ENCODE results near the gene MARCHF7. TPM values are rescaled to one million over a fixed set of nuclear protein-coding genes. Genes with fewer than 3 reads are reported as not detected.

MARCHF7 gene
- total RNA-seq, 2 donors from 2014 or later, result 70.6 to 79.5 TPM

DNA sequence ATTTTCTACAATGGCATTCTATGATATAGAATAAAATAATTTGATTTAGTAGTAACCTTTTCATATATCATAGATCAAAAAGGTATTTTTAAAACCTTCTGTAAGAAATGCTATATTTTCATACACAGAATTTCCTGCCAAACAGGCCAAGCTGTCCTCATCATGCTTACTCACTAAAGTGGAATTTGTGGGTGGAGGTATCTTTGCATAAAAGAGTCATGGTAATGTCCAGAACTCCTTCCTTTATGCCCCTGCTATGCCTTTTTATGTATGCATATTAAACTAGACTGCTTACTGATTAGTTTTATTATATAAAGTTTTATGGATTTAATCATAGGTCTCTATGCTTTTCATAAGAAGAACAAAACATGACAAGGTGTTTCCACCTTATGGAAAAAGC lies 27.5 kb upstream of the MARCHF7 start:
- DNase-seq (ENCODE audit: low spot score), result no peak
- no peaks in the 10 kb centered on the region for H3K36me3 ChIP-seq
- H3K4me3 ChIP-seq, result no peak overlapping the region
- H3K27ac ChIP-seq, result no peak overlapping the region
- TF ChIP-seq, protein P1, sequence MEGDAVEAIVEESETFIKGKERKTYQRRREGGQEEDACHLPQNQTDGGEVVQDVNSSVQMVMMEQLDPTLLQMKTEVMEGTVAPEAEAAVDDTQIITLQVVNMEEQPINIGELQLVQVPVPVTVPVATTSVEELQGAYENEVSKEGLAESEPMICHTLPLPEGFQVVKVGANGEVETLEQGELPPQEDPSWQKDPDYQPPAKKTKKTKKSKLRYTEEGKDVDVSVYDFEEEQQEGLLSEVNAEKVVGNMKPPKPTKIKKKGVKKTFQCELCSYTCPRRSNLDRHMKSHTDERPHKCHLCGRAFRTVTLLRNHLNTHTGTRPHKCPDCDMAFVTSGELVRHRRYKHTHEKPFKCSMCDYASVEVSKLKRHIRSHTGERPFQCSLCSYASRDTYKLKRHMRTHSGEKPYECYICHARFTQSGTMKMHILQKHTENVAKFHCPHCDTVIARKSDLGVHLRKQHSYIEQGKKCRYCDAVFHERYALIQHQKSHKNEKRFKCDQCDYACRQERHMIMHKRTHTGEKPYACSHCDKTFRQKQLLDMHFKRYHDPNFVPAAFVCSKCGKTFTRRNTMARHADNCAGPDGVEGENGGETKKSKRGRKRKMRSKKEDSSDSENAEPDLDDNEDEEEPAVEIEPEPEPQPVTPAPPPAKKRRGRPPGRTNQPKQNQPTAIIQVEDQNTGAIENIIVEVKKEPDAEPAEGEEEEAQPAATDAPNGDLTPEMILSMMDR (IDR thresholded peaks at IDR 0.05), result no peak
- H3K9me3 ChIP-seq, result no peaks in the 10 kb centered on the region
- H3K4me1 ChIP-seq, result no peaks in the 10 kb centered on the region
- H3K27me3 ChIP-seq, result no peaks in the 10 kb centered on the region

- Histone ChIP-seq H3K4me3 (no peak overlapping the region), H3K27me3 (no peaks in the 10 kb centered on the region), H3K4me1 (no peaks in the 10 kb centered on the region), H3K36me3 (no peaks in the 10 kb centered on the region), H3K27ac (no peak overlapping the region), H3K9me3 (peaks cover 0 to 7% of the 10 kb centered on the region in 2 donors)
- TF ChIP-seq, protein P1 (IDR thresholded peaks at IDR 0.05), result no peak
- DNase-seq (ENCODE audit: low spot score), result no peak
Observed at GRCh38 chr2:159694500-159695040, 17.7 kb upstream of the MARCHF7 start.

DNA sequence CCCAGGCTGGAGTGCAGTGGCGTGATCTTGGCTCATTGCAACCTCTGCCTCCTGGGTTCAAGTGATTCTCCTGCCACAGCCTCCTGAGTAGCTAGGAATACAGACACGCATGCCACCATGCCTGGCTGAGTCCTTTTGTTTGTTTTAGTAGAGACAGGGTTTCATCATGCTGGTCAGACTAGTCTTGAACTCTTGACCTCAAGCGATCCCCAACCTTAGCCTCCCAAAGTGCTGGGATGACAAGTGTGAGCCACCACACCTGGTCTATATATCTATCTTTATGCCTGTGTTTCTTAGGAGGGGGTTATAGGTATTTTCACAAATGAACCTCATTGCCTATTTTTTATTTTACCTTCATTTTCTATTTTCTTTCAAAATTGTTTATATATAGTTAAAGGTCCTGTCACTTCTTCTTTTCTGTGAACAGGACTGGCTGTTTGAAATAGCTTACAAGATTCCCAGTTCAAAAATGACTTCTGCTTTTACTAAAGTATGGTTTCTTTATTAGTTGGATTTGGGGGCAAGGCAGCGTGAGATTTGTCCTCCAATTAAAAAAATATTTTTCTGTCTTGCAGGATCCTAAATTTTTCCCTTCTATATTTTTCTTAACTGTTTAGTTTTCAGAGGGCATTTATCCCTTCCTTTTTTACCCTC lies 16.4 kb upstream of the MARCHF7 start:
- Histone ChIP-seq H3K4me3 (no peak overlapping the region), H3K36me3 (no peaks in the 10 kb centered on the region), H3K27me3 (no peaks in the 10 kb centered on the region), H3K9me3 (peaks cover 0 to 7% of the 10 kb centered on the region in 2 donors), H3K4me1 (no peaks in the 10 kb centered on the region), H3K27ac (no peak overlapping the region)
- TF ChIP-seq, protein P1 (IDR thresholded peaks at IDR 0.05), result no peak
- DNase-seq (ENCODE audit: low spot score), result no peak

DNA sequence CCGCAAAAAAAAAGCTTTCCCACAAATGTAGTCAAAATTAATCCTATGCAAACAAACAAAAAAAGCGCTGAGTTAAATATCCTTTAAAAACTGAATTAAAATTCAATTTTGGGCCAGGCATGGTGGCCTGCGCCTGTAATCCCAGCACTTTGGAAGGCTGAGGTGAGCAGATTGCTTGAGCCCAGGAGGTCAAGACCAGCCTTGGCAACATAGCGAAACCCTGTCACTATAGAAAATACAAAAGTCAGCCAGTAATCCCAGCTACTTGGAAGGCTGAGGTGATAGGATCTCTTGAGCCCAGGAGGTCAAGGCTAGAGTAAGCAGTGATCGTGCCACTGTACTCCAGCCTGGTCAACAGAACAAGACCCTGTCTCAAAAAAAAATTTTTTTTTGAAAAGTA lies 8.8 kb upstream of the MARCHF7 start:
- Histone ChIP-seq H3K4me3 (no peak overlapping the region), H3K27me3 (no peaks in the 10 kb centered on the region), H3K4me1 (no peaks in the 10 kb centered on the region), H3K27ac (no peak overlapping the region), H3K9me3 (no peaks in the 10 kb centered on the region), H3K36me3 (no peaks in the 10 kb centered on the region)
- TF ChIP-seq, protein P1 (IDR thresholded peaks at IDR 0.05), result no peak
- no peak for DNase-seq (ENCODE audit: low spot score)

DNA sequence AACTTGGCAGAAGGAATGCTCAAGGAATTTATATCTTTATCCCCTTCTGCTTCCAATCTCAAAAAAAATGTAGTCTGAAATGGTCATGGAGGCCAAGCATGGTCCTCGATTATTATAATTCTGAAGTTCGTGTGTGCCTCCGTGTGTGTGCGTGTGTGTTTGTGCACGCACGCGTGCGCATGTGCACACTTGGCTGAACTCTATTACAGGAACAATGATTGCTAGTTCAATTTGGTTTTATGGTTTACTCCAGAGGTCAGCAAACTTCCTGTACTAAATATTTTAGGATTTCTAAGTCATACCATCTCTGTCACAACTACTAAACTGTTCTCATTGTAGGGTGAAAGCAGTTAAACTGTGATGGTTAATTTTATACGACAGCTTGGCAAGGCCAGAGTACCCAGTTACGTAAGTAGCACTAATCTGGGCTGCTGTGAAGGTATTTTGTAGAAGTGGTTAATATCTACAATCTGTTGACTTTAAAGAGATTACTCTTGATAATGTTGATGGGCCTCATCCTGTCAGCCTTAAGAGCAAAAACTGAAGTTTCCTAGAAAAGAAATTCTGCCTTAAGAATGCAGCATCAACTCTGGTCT lies 5.8 kb upstream of the MARCHF7 start:
- no peak overlapping the region for H3K27ac ChIP-seq

More for the DNA sequence above, 5.8 kb upstream of the MARCHF7 start:
- DNase-seq (ENCODE audit: low spot score), result no peak
- no peaks in the 10 kb centered on the region for H3K36me3 ChIP-seq
- H3K9me3 ChIP-seq, result no peaks in the 10 kb centered on the region
- H3K4me3 ChIP-seq, result no peak overlapping the region
- TF ChIP-seq, protein P1 (IDR thresholded peaks at IDR 0.05), result no peak
- H3K4me1 ChIP-seq, result peaks cover 0 to 14% of the 10 kb centered on the region in 2 donors
- no peaks in the 10 kb centered on the region for H3K27me3 ChIP-seq
